ENCODE measurements around the gene ATP6V1G2.

Gene ATP6V1G2

DNA sequence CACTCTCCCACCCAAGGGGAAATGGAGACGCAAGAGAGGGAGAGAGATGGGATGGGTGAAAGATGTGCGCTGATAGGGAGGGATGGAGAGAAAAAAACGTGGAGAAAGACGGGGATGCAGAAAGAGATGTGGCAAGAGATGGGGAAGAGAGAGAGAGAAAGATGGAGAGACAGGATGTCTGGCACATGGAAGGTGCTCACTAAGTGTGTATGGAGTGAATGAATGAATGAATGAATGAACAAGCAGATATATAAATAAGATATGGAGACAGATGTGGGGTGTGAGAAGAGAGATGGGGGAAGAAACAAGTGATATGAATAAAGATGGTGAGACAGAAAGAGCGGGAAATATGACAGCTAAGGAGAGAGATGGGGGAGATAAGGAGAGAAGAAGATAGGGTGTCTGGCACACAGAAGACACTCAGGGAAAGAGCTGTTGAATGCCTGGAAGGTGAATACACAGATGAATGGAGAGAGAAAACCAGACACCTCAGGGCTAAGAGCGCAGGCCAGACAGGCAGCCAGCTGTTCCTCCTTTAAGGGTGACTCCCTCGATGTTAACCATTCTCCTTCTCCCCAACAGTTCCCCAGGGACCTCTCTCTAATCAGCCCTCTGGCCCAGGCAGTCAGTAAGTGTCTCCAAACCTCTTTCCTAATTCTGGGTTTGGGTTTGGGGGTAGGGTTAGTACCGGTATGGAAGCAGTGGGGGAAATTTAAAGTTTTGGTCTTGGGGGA, 29.7 kb upstream of the ATP6V1G2 start (continued):
- TF ChIP-seq, protein P1, sequence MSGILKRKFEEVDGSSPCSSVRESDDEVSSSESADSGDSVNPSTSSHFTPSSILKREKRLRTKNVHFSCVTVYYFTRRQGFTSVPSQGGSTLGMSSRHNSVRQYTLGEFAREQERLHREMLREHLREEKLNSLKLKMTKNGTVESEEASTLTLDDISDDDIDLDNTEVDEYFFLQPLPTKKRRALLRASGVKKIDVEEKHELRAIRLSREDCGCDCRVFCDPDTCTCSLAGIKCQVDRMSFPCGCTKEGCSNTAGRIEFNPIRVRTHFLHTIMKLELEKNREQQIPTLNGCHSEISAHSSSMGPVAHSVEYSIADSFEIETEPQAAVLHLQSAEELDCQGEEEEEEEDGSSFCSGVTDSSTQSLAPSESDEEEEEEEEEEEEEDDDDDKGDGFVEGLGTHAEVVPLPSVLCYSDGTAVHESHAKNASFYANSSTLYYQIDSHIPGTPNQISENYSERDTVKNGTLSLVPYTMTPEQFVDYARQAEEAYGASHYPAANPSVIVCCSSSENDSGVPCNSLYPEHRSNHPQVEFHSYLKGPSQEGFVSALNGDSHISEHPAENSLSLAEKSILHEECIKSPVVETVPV (CRISPR knock-in tag; IDR thresholded peaks at IDR 0.05), result no peak
- no peak for TF ChIP-seq BACH2 (CRISPR knock-in tag; IDR thresholded peaks at IDR 0.05; ENCODE audit: borderline replicate concordance)
- no peak for TF ChIP-seq ISL1 (CRISPR knock-in tag; IDR thresholded peaks at IDR 0.05)

DNA sequence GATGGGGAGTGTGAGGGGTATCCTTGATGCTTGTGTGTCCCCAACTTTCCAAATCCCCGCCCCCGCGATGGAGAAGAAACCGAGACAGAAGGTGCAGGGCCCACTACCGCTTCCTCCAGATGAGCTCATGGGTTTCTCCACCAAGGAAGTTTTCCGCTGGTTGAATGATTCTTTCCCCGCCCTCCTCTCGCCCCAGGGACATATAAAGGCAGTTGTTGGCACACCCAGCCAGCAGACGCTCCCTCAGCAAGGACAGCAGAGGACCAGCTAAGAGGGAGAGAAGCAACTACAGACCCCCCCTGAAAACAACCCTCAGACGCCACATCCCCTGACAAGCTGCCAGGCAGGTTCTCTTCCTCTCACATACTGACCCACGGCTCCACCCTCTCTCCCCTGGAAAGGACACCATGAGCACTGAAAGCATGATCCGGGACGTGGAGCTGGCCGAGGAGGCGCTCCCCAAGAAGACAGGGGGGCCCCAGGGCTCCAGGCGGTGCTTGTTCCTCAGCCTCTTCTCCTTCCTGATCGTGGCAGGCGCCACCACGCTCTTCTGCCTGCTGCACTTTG, 29.0 kb upstream of the ATP6V1G2 start, which contains the start of gene TNF:
Gene TNF (plus strand): TSS at position 231 of the 567 bp plus-strand sequence. CDS start 177 bp downstream, at position 408.
- no peak for TF ChIP-seq OSR1 (CRISPR knock-in tag; IDR thresholded peaks at IDR 0.05)
- TF ChIP-seq, protein P2, sequence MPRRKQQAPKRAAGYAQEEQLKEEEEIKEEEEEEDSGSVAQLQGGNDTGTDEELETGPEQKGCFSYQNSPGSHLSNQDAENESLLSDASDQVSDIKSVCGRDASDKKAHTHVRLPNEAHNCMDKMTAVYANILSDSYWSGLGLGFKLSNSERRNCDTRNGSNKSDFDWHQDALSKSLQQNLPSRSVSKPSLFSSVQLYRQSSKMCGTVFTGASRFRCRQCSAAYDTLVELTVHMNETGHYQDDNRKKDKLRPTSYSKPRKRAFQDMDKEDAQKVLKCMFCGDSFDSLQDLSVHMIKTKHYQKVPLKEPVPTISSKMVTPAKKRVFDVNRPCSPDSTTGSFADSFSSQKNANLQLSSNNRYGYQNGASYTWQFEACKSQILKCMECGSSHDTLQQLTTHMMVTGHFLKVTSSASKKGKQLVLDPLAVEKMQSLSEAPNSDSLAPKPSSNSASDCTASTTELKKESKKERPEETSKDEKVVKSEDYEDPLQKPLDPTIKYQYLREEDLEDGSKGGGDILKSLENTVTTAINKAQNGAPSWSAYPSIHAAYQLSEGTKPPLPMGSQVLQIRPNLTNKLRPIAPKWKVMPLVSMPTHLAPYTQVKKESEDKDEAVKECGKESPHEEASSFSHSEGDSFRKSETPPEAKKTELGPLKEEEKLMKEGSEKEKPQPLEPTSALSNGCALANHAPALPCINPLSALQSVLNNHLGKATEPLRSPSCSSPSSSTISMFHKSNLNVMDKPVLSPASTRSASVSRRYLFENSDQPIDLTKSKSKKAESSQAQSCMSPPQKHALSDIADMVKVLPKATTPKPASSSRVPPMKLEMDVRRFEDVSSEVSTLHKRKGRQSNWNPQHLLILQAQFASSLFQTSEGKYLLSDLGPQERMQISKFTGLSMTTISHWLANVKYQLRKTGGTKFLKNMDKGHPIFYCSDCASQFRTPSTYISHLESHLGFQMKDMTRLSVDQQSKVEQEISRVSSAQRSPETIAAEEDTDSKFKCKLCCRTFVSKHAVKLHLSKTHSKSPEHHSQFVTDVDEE (CRISPR knock-in tag; IDR thresholded peaks at IDR 0.05), result no peak
- no peak for TF ChIP-seq ZFP3 (CRISPR knock-in tag; IDR thresholded peaks at IDR 0.05)
- TF ChIP-seq GLIS3 (CRISPR knock-in tag; IDR thresholded peaks at IDR 0.05), result no peak
- TF ChIP-seq ARNTL (CRISPR knock-in tag; IDR thresholded peaks at IDR 0.05; ENCODE audit: borderline replicate concordance, low read depth), result no peak
- TF ChIP-seq ISL1 (CRISPR knock-in tag; IDR thresholded peaks at IDR 0.05), result no peak
- no peak for TF ChIP-seq RARB (CRISPR knock-in tag; IDR thresholded peaks at IDR 0.05)
- TF ChIP-seq, protein P1 (CRISPR knock-in tag; IDR thresholded peaks at IDR 0.05), result no peak
- no peak for TF ChIP-seq PPARA (CRISPR knock-in tag; IDR thresholded peaks at IDR 0.05; ENCODE audit: borderline replicate concordance)
- no peak for TF ChIP-seq ZNF565 (CRISPR knock-in tag; conservative IDR thresholded peaks at IDR 0.05; ENCODE audit: low read depth)
- no peak for TF ChIP-seq ESRRG (CRISPR knock-in tag; IDR thresholded peaks at IDR 0.05)
- no peak for TF ChIP-seq CSDC2 (CRISPR knock-in tag; IDR thresholded peaks at IDR 0.05)
- TF ChIP-seq, protein P3, sequence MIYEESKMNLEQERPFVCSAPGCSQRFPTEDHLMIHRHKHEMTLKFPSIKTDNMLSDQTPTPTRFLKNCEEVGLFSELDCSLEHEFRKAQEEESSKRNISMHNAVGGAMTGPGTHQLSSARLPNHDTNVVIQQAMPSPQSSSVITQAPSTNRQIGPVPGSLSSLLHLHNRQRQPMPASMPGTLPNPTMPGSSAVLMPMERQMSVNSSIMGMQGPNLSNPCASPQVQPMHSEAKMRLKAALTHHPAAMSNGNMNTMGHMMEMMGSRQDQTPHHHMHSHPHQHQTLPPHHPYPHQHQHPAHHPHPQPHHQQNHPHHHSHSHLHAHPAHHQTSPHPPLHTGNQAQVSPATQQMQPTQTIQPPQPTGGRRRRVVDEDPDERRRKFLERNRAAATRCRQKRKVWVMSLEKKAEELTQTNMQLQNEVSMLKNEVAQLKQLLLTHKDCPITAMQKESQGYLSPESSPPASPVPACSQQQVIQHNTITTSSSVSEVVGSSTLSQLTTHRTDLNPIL (CRISPR knock-in tag; IDR thresholded peaks at IDR 0.05; ENCODE audit: low read depth), result no peak
- TF ChIP-seq, protein P4, sequence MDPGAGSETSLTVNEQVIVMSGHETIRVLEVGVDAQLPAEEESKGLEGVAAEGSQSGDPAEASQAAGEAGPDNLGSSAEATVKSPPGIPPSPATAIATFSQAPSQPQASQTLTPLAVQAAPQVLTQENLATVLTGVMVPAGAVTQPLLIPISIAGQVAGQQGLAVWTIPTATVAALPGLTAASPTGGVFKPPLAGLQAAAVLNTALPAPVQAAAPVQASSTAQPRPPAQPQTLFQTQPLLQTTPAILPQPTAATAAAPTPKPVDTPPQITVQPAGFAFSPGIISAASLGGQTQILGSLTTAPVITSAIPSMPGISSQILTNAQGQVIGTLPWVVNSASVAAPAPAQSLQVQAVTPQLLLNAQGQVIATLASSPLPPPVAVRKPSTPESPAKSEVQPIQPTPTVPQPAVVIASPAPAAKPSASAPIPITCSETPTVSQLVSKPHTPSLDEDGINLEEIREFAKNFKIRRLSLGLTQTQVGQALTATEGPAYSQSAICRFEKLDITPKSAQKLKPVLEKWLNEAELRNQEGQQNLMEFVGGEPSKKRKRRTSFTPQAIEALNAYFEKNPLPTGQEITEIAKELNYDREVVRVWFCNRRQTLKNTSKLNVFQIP (CRISPR knock-in tag; IDR thresholded peaks at IDR 0.05; ENCODE audit: borderline replicate concordance, low read depth), result no peak
- no peak for ATAC-seq

DNA sequence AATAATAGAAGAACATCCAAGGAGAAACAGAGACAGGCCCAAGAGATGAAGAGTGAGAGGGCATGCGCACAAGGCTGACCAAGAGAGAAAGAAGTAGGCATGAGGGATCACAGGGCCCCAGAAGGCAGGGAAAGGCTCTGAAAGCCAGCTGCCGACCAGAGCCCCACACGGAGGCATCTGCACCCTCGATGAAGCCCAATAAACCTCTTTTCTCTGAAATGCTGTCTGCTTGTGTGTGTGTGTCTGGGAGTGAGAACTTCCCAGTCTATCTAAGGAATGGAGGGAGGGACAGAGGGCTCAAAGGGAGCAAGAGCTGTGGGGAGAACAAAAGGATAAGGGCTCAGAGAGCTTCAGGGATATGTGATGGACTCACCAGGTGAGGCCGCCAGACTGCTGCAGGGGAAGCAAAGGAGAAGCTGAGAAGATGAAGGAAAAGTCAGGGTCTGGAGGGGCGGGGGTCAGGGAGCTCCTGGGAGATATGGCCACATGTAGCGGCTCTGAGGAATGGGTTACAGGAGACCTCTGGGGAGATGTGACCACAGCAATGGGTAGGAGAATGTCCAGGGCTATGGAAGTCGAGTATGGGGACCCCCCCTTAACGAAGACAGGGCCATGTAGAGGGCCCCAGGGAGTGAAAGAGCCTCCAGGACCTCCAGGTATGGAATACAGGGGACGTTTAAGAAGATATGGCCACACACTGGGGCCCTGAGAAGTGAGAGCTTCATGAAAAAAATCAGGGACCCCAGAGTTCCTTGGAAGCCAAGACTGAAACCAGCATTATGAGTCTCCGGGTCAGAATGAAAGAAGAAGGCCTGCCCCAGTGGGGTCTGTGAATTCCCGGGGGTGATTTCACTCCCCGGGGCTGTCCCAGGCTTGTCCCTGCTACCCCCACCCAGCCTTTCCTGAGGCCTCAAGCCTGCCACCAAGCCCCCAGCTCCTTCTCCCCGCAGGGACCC, 28.0 kb upstream of the ATP6V1G2 start:
- ATAC-seq, result no peak
- no peak for TF ChIP-seq TOX (CRISPR knock-in tag; IDR thresholded peaks at IDR 0.05; ENCODE audit: borderline replicate concordance)
- TF ChIP-seq TCF4 (CRISPR knock-in tag; IDR thresholded peaks at IDR 0.05; ENCODE audit: borderline replicate concordance), result no peak
- no peak for TF ChIP-seq ZC3H10 (CRISPR knock-in tag; IDR thresholded peaks at IDR 0.05)
- no peak for TF ChIP-seq ZNF565 (CRISPR knock-in tag; conservative IDR thresholded peaks at IDR 0.05; ENCODE audit: low read depth)
- no peak for TF ChIP-seq OSR1 (CRISPR knock-in tag; IDR thresholded peaks at IDR 0.05)
- TF ChIP-seq RARB (CRISPR knock-in tag; IDR thresholded peaks at IDR 0.05), result no peak
- TF ChIP-seq ARNTL (CRISPR knock-in tag; IDR thresholded peaks at IDR 0.05; ENCODE audit: borderline replicate concordance, low read depth), result no peak
- no peak for TF ChIP-seq ZNF70 (CRISPR knock-in tag; IDR thresholded peaks at IDR 0.05)
- TF ChIP-seq, protein P3 (CRISPR knock-in tag; IDR thresholded peaks at IDR 0.05; ENCODE audit: low read depth), result no peak
- no peak for TF ChIP-seq BACH2 (CRISPR knock-in tag; IDR thresholded peaks at IDR 0.05; ENCODE audit: borderline replicate concordance)
- TF ChIP-seq, protein P1 (CRISPR knock-in tag; IDR thresholded peaks at IDR 0.05), result no peak
- TF ChIP-seq ZFP30 (CRISPR knock-in tag; IDR thresholded peaks at IDR 0.05), result no peak
- no peak for TF ChIP-seq PPARA (CRISPR knock-in tag; IDR thresholded peaks at IDR 0.05; ENCODE audit: borderline replicate concordance)
- no peak for TF ChIP-seq ZNF8 (CRISPR knock-in tag; IDR thresholded peaks at IDR 0.05)
- TF ChIP-seq ESRRG (CRISPR knock-in tag; IDR thresholded peaks at IDR 0.05), result no peak
- TF ChIP-seq GLIS3 (CRISPR knock-in tag; IDR thresholded peaks at IDR 0.05), result no peak
- TF ChIP-seq CSDC2 (CRISPR knock-in tag; IDR thresholded peaks at IDR 0.05), result no peak
- TF ChIP-seq SNAI2 (CRISPR knock-in tag; IDR thresholded peaks at IDR 0.05), result no peak
